Glutamatergic neuron (in vitro differentiated cells): ENCODE measurements around the gene SEC22A. TPM values are rescaled to one million over a fixed set of nuclear protein-coding genes. Genes with fewer than 3 reads are reported as not detected.
A peak's percentile ranks its signal among the peaks of the same experiment; 100 is the strongest.

Experiments used
- DNase-seq: peaks from one replicate; pipeline ENCODE4 v3.0.0; 2022
- H3K27ac Mint-ChIP-seq: one replicate; pipeline ENCODE4 v1.8.0; 2020; ENCODE audit warnings: mild to moderate bottlenecking, mixed read lengths, inconsistent platforms; ENCODE audit not compliant: unreplicated experiment
- H3K27me3 Mint-ChIP-seq: one replicate; pipeline ENCODE4 v1.8.0; 2020; ENCODE audit warnings: mild to moderate bottlenecking, moderate library complexity, mixed read lengths, inconsistent platforms; ENCODE audit not compliant: unreplicated experiment
- H3K36me3 Mint-ChIP-seq: one replicate; pipeline ENCODE4 v1.8.0; 2020; ENCODE audit warnings: mild to moderate bottlenecking, mixed read lengths, inconsistent platforms; ENCODE audit not compliant: unreplicated experiment
- H3K4me1 Mint-ChIP-seq: one replicate; pipeline ENCODE4 v1.8.0; 2020; ENCODE audit warnings: mild to moderate bottlenecking, low read depth, mixed read lengths, inconsistent platforms; ENCODE audit not compliant: unreplicated experiment
- H3K4me3 Mint-ChIP-seq: one replicate; pipeline ENCODE4 v1.8.0; 2020; ENCODE audit warnings: mild to moderate bottlenecking, mixed read lengths, inconsistent platforms; ENCODE audit not compliant: unreplicated experiment
- H3K9me3 Mint-ChIP-seq: one replicate; pipeline ENCODE4 v1.8.0; 2020; ENCODE audit warnings: mild to moderate bottlenecking, moderate library complexity, mixed read lengths, inconsistent platforms; ENCODE audit not compliant: unreplicated experiment
- microRNA-seq: library from miRNA; unstranded; fragments of <30 nt; microRNA quantifications from one replicate; pipeline ENCODE4, GENCODE V29; 2020; ENCODE audit not compliant: unreplicated experiment
- total RNA-seq: library from RNA; stranded (reverse); fragmentation: NEBNext Ultra II Directional; extraction: Animal tissue kit (Norgen Biotek cat#: 25700); gene quantifications from one replicate; pipeline ENCODE4 v1.2.1, GENCODE V29; 2021; ENCODE audit not compliant: unreplicated experiment
- TF ChIP-seq, protein P1 (sequence below): fragments of 200-600 bp; sonication (generic); IDR thresholded peaks from one replicate; pipeline ENCODE4 v1.5.0; 2021; ENCODE audit not compliant: partially characterized antibody, unreplicated experiment

The SEC22A gene
- total RNA-seq, 1 donor from 2014 or later = 14.6 TPM

DNA sequence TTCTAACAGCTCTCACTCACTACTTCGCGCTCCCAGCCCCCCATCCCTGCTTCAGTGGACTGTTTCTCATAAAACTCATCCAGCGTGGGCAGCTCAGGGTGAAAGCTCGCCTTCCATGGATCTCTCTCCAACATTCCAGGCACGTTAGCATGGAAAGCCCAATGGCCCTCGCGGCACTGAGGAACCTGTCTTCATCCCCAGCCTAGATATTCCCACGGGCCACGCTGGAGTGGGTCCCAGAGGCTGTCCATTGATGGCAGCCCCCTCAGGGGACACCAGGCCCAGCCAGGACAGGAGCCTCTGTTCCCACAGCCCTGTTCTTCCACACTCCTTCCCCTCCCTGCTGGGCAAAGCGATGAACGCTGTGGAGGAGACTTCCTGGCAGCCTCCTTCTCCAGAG lies 121.1 kb downstream of the SEC22A start:
- H3K36me3 Mint-ChIP-seq = peaks cover 4% of the 10 kb centered on the region
- DNase-seq = no peak
- H3K4me1 Mint-ChIP-seq = peaks cover 13% of the 10 kb centered on the region
- H3K27ac Mint-ChIP-seq = no peak overlapping the region
- TF ChIP-seq, protein P1, sequence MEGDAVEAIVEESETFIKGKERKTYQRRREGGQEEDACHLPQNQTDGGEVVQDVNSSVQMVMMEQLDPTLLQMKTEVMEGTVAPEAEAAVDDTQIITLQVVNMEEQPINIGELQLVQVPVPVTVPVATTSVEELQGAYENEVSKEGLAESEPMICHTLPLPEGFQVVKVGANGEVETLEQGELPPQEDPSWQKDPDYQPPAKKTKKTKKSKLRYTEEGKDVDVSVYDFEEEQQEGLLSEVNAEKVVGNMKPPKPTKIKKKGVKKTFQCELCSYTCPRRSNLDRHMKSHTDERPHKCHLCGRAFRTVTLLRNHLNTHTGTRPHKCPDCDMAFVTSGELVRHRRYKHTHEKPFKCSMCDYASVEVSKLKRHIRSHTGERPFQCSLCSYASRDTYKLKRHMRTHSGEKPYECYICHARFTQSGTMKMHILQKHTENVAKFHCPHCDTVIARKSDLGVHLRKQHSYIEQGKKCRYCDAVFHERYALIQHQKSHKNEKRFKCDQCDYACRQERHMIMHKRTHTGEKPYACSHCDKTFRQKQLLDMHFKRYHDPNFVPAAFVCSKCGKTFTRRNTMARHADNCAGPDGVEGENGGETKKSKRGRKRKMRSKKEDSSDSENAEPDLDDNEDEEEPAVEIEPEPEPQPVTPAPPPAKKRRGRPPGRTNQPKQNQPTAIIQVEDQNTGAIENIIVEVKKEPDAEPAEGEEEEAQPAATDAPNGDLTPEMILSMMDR = no peak
- peaks cover 4% of the 10 kb centered on the region for H3K27me3 Mint-ChIP-seq
- no peak overlapping the region for H3K4me3 Mint-ChIP-seq
- no peaks in the 10 kb centered on the region for H3K9me3 Mint-ChIP-seq

Small RNA genes lying within 50 kb of the gene (microRNA-seq; reads per million reads assigned to microRNA genes)
- 5.1 reads per million, percentile 33 among the genes with 10 or more reads in this experiment for gene MIR7110

Other genes with a start within 250 kb of the SEC22A start
- 61.1 TPM for gene SEMA5B, start 174.2 kb upstream of the SEC22A start, total RNA-seq
- 49.4 TPM for gene PDIA5, start 134.9 kb upstream of the SEC22A start, total RNA-seq
- gene ADCY5, start 247.1 kb downstream of the SEC22A start, total RNA-seq = 2.1 TPM